ENCODE results near the gene HDHD3. TPM values are rescaled to one million over a fixed set of nuclear protein-coding genes. Genes with fewer than 3 reads are reported as not detected.

HDHD3 gene
- polyA plus RNA-seq, 1 of the 3 experiments (the other 2 are of a cell fraction): 17.1 TPM

GRCh38 chr9:113340011-113340699 is 36.6 kb downstream of the HDHD3 start, which contains the start of gene WDR31:
Gene WDR31 (minus strand): TSS chr9:113340275. CDS start chr9:113332022, 8,253 bp downstream.
- Histone ChIP-seq H4K20me1 (ENCODE audit: insufficient read depth) (no peaks in the 10 kb centered on the region), H3K4me3 (ENCODE audit: low read depth in 2 of 2, low read length in 1 of 2) (peak within 1 kb of the TSS; percentile 57 to 90), H3K27ac (ENCODE audit: low read depth in 2 of 2, low read length in 1 of 2) (peak within 1 kb of the TSS; percentile 69 to 74), H3K4me2 (peak within 1 kb of the TSS; percentile 86), H3K9ac (peak within 1 kb of the TSS; percentile 83), H2AFZ (ENCODE audit: low read depth) (peak within 1 kb of the TSS; percentile 96), H3F3A (replicated peaks; ENCODE audit: insufficient read depth) (peaks cover 7% of the 10 kb centered on the region), H3K9me2 (no peaks in the 10 kb centered on the region), H3K4me1 (ENCODE audit: control insufficient read depth in 1 of 2, insufficient read depth in 2 of 2, low read depth in 1 of 2, low read length in 1 of 2) (peaks cover 0 to 19% of the 10 kb centered on the region in 2 experiments; a peak in 3 of 4 replicates), H3K36me3 (replicated peaks in 1 of 2; ENCODE audit: control insufficient read depth in 1 of 2, insufficient read depth in 2 of 2, low read length in 1 of 2) (no peaks in the 10 kb centered on the region), H3K9me3 (no peaks in the 10 kb centered on the region), H3K79me2 (ENCODE audit: insufficient read depth) (peaks cover 4% of the 10 kb centered on the region; the same call in 1 of the 2 replicates), H3K27me3 (ENCODE audit: insufficient read depth) (no peaks in the 10 kb centered on the region)
- CTCF ChIA-PET: interaction anchor here (0.6 to 1.9 kb wide), 8 partner anchors 9 to 426 kb away, joined by 3 to 12 read pairs (median 6); partner anchors contain the start of genes ALAD, BSPRY, CDC26 and PRPF4
- POLR2A ChIA-PET: interaction anchor here (0.7 to 1.6 kb wide), 10 partner anchors 10 to 254 kb away, joined by 3 to 21 read pairs (median 3); partner anchors contain the start of genes BSPRY, C9orf43, CDC26 and HDHD3
- DNase-seq: peak; percentile 95
- 5% methylated on average over 36 of the region's 46 CpGs for WGBS (ENCODE audit: low lambda C conversion rate)
- TF ChIP-seq RFX5 (IDR thresholded peaks at IDR 0.05; ENCODE audit: low read length) (peak; percentile 52; the same call in 1 of the 2 replicates), ELF1 (IDR thresholded peaks at IDR 0.05) (peak; percentile 43; the same call in 1 of the 2 replicates), SMC3 (IDR thresholded peaks at IDR 0.05; ENCODE audit: low read depth, low read length) (0 out of 2 replicates have a peak, but pooled peaks have one; percentile 22), USF2 (IDR thresholded peaks at IDR 0.05; ENCODE audit: borderline replicate concordance, low read depth, low read length) (no peak), USF1 (IDR thresholded peaks at IDR 0.05; ENCODE audit: borderline replicate concordance, low read depth) (peak; percentile 52), MEF2A (IDR thresholded peaks at IDR 0.05; ENCODE audit: borderline replicate concordance, low read depth) (no peak), EP300 (IDR thresholded peaks at IDR 0.05; ENCODE audit: borderline replicate concordance in 1 of 2, low read depth in 1 of 2, low read length in 1 of 2) (peak; percentile 35 to 45; a peak in 2 of 4 replicates), CTCF (IDR thresholded peaks at IDR 0.05) (no peak), NRF1 (IDR thresholded peaks at IDR 0.05; ENCODE audit: low read depth, low read length) (no peak), FOXM1 (IDR thresholded peaks at IDR 0.05; ENCODE audit: low read depth) (no peak), ZBTB33 (IDR thresholded peaks at IDR 0.05; ENCODE audit: borderline replicate concordance, low read depth) (0 out of 2 replicates have a peak, but pooled peaks have one; percentile 38), IRF3 (IDR thresholded peaks at IDR 0.05; ENCODE audit: low read depth, low read length) (no peak), EZH2phosphoT487 (IDR thresholded peaks at IDR 0.05; ENCODE audit: borderline replicate concordance, low read depth) (no peak), GABPA (IDR thresholded peaks at IDR 0.05; ENCODE audit: low read depth) (peak; percentile 71), FOSL2 (IDR thresholded peaks at IDR 0.05; ENCODE audit: borderline replicate concordance, low read depth) (no peak), CHD2 (IDR thresholded peaks at IDR 0.05; ENCODE audit: low read length, partially characterized antibody) (peak; percentile 83), SIN3A (IDR thresholded peaks at IDR 0.05; ENCODE audit: borderline replicate concordance, low read depth, low read length) (peak; percentile 75; the same call in 1 of the 2 replicates), TAF1 (IDR thresholded peaks at IDR 0.05; ENCODE audit: borderline replicate concordance, low read depth, low read length) (peak; percentile 91), PBX3 (IDR thresholded peaks at IDR 0.05) (no peak), RXRA (IDR thresholded peaks at IDR 0.05; ENCODE audit: borderline replicate concordance, low read depth) (no peak), RAD21 (IDR thresholded peaks at IDR 0.05; ENCODE audit: low read length) (no peak; the same call in 1 of the 2 replicates), POLR2AphosphoS5 (IDR thresholded peaks at IDR 0.05; ENCODE audit: low read depth, low read length) (peak; percentile 82), RCOR1 (IDR thresholded peaks at IDR 0.05; ENCODE audit: low read length) (peak; percentile 25; the same call in 1 of the 2 replicates), FOXJ3 (CRISPR knock-in tag; IDR thresholded peaks at IDR 0.05) (no peak), JUND (IDR thresholded peaks at IDR 0.05) (no peak)

Data from SK-N-SH (cell line).